ENCODE data around the gene ZBTB46. TPM values are rescaled to one million over a fixed set of nuclear protein-coding genes. Genes with fewer than 3 reads are reported as not detected.

Gene ZBTB46
- total RNA-seq, 2 donors from 2014 or later = 9.3 to 9.9 TPM

GRCh38 chr20:63771046-63771707 is 59.9 kb downstream of the ZBTB46 start:
- DNase-seq (ENCODE audit: low spot score) (no peak), ATAC-seq (ENCODE audit: insufficient number of reproducible peaks, low FRiP score, low read depth) (no peak)
- H3K36me3 ChIP-seq = peaks cover 3% of the 10 kb centered on the region
- H3K4me3 ChIP-seq = no peak overlapping the region
- H3K9me3 ChIP-seq = no peaks in the 10 kb centered on the region
- peaks cover 0 to 10% of the 10 kb centered on the region in 2 donors for H3K4me1 ChIP-seq (ENCODE audit: control insufficient read depth in 1 of 2, low read depth in 2 of 2)
- TF ChIP-seq CTCF (IDR thresholded peaks at IDR 0.05) = no peak
- H3K27me3 ChIP-seq (replicated peaks; ENCODE audit: insufficient read depth) = no peaks in the 10 kb centered on the region
- no peak overlapping the region for H3K27ac ChIP-seq

GRCh38 chr20:63769891-63770474 is 61.1 kb downstream of the ZBTB46 start:
- Histone ChIP-seq H3K27ac (no peak overlapping the region), H3K4me1 (ENCODE audit: control insufficient read depth in 1 of 2, low read depth in 2 of 2) (peaks cover 0 to 10% of the 10 kb centered on the region in 2 donors), H3K9me3 (no peaks in the 10 kb centered on the region), H3K27me3 (replicated peaks; ENCODE audit: insufficient read depth) (no peaks in the 10 kb centered on the region), H3K4me3 (no peak overlapping the region), H3K36me3 (peaks cover 3% of the 10 kb centered on the region)
- TF ChIP-seq CTCF (IDR thresholded peaks at IDR 0.05) = no peak
- ATAC-seq (ENCODE audit: insufficient number of reproducible peaks, low FRiP score, low read depth) (no peak), DNase-seq (ENCODE audit: low spot score) (no peak)

GRCh38 chr20:63768591-63769515 is 62.2 kb downstream of the ZBTB46 start:
- Histone ChIP-seq H3K27me3 (replicated peaks; ENCODE audit: insufficient read depth) (no peaks in the 10 kb centered on the region), H3K9me3 (no peaks in the 10 kb centered on the region), H3K36me3 (peaks cover 3% of the 10 kb centered on the region), H3K27ac (no peak overlapping the region), H3K4me1 (ENCODE audit: control insufficient read depth in 1 of 2, low read depth in 2 of 2) (peaks cover 0 to 4% of the 10 kb centered on the region in 2 donors), H3K4me3 (no peak overlapping the region)
- TF ChIP-seq CTCF (IDR thresholded peaks at IDR 0.05) = no peak
- DNase-seq (ENCODE audit: low spot score) = no peak
- ATAC-seq (ENCODE audit: insufficient number of reproducible peaks, low FRiP score, low read depth) = no peak

GRCh38 chr20:63767886-63768285 is 63.2 kb downstream of the ZBTB46 start:
- Histone ChIP-seq H3K4me3 (no peak overlapping the region), H3K27ac (no peak overlapping the region), H3K4me1 (ENCODE audit: control insufficient read depth in 1 of 2, low read depth in 2 of 2) (no peaks in the 10 kb centered on the region), H3K27me3 (replicated peaks; ENCODE audit: insufficient read depth) (no peaks in the 10 kb centered on the region), H3K36me3 (peaks cover 3% of the 10 kb centered on the region), H3K9me3 (no peaks in the 10 kb centered on the region)
- ATAC-seq (ENCODE audit: insufficient number of reproducible peaks, low FRiP score, low read depth) (no peak), DNase-seq (ENCODE audit: low spot score) (no peak)
- TF ChIP-seq CTCF (IDR thresholded peaks at IDR 0.05) = no peak

GRCh38 chr20:63767456-63767855 is 63.6 kb downstream of the ZBTB46 start:
- H3K9me3 ChIP-seq = no peaks in the 10 kb centered on the region
- TF ChIP-seq CTCF (IDR thresholded peaks at IDR 0.05) = no peak
- H3K27me3 ChIP-seq (replicated peaks; ENCODE audit: insufficient read depth) = no peaks in the 10 kb centered on the region
- H3K36me3 ChIP-seq = peaks cover 3% of the 10 kb centered on the region
- DNase-seq (ENCODE audit: low spot score) (no peak), ATAC-seq (ENCODE audit: insufficient number of reproducible peaks, low FRiP score, low read depth) (no peak)
- H3K4me3 ChIP-seq = no peak overlapping the region
- no peak overlapping the region for H3K27ac ChIP-seq
- no peaks in the 10 kb centered on the region for H3K4me1 ChIP-seq (ENCODE audit: control insufficient read depth in 1 of 2, low read depth in 2 of 2)
